Ishikawa (cell line): ENCODE data around the gene NEK11.

Experiments used
- CEBPB ChIP-seq: IDR thresholded peaks from 2 replicates; pipeline ENCODE4 v1.6.1; 2012
- CREB1 ChIP-seq: IDR thresholded peaks from 2 replicates; pipeline ENCODE4 v1.6.1; 2012; ENCODE audit warnings: low read depth
- EGR1 ChIP-seq: IDR thresholded peaks from 2 replicates; pipeline ENCODE4 v1.6.1; 2012
- EP300 ChIP-seq: IDR thresholded peaks from 2 replicates; pipeline ENCODE4 v1.6.1; 2012; ENCODE audit warnings: borderline replicate concordance
- FOXM1 ChIP-seq: IDR thresholded peaks from 2 replicates; pipeline ENCODE4 v1.6.1; 2012; ENCODE audit warnings: low read depth, borderline replicate concordance
- NFIC ChIP-seq: IDR thresholded peaks from 2 replicates; pipeline ENCODE4 v1.6.1; 2012
- RAD21 ChIP-seq: IDR thresholded peaks from 2 replicates; pipeline ENCODE4 v1.6.1; 2012; ENCODE audit warnings: low read depth
- TAF1 ChIP-seq: IDR thresholded peaks from 2 replicates; pipeline ENCODE4 v1.6.1; 2012; ENCODE audit warnings: low read depth, mild to moderate bottlenecking
- TCF12 ChIP-seq: IDR thresholded peaks from 2 replicates; pipeline ENCODE4 v1.6.1; 2012; ENCODE audit warnings: low read depth
- TEAD4 ChIP-seq: IDR thresholded peaks from 2 replicates; pipeline ENCODE4 v1.6.1; 2012
- YY1 ChIP-seq: IDR thresholded peaks from 2 replicates; pipeline ENCODE4 v1.6.1; 2012; ENCODE audit warnings: low read depth
- ZBTB7A ChIP-seq: IDR thresholded peaks from 2 replicates; pipeline ENCODE4 v1.6.1; 2012; ENCODE audit warnings: low read depth
- TF ChIP-seq, protein P1 (sequence below): IDR thresholded peaks from 2 replicates; pipeline ENCODE4 v1.6.1; 2012; ENCODE audit warnings: low read depth, mild to moderate bottlenecking
- TF ChIP-seq, protein P2 (sequence below): IDR thresholded peaks from 2 replicates; pipeline ENCODE4 v1.6.1; 2012
- TF ChIP-seq, protein P3 (sequence below): IDR thresholded peaks from 2 replicates; pipeline ENCODE4 v1.6.1; 2012

The NEK11 gene

DNA sequence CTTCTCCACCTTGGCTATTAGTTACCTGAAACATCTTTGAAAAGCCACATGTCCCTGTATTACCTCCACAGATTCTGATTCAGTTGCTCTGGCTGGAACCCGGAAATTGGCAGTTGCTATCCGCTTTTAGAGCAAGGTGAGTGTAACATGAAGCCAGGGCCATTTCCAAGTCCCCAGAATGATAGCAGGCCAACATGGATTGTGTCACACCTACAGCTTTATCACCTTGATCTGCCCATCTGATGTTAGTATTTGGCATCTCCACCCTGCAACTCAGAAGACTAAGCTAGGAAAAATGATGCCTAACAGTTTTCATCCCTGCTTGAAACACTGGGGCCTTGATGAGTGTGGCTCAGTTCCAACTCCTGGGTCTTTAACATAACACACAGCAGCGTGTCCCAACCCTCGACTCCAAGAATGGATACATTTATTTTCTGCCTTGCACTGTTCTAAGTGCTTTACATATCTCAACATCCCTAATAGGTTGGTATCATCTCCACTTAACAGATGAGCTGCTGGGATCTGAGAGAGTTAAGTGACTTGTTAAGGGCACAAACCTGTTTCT, 333.6 kb downstream of the NEK11 start:
- no peak for TF ChIP-seq NFIC
- TF ChIP-seq TEAD4 = no peak
- TF ChIP-seq, protein P1, sequence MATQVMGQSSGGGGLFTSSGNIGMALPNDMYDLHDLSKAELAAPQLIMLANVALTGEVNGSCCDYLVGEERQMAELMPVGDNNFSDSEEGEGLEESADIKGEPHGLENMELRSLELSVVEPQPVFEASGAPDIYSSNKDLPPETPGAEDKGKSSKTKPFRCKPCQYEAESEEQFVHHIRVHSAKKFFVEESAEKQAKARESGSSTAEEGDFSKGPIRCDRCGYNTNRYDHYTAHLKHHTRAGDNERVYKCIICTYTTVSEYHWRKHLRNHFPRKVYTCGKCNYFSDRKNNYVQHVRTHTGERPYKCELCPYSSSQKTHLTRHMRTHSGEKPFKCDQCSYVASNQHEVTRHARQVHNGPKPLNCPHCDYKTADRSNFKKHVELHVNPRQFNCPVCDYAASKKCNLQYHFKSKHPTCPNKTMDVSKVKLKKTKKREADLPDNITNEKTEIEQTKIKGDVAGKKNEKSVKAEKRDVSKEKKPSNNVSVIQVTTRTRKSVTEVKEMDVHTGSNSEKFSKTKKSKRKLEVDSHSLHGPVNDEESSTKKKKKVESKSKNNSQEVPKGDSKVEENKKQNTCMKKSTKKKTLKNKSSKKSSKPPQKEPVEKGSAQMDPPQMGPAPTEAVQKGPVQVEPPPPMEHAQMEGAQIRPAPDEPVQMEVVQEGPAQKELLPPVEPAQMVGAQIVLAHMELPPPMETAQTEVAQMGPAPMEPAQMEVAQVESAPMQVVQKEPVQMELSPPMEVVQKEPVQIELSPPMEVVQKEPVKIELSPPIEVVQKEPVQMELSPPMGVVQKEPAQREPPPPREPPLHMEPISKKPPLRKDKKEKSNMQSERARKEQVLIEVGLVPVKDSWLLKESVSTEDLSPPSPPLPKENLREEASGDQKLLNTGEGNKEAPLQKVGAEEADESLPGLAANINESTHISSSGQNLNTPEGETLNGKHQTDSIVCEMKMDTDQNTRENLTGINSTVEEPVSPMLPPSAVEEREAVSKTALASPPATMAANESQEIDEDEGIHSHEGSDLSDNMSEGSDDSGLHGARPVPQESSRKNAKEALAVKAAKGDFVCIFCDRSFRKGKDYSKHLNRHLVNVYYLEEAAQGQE = no peak
- no peak for TF ChIP-seq TCF12
- no peak for TF ChIP-seq CREB1
- TF ChIP-seq YY1 = no peak
- no peak for TF ChIP-seq EGR1
- TF ChIP-seq, protein P2, sequence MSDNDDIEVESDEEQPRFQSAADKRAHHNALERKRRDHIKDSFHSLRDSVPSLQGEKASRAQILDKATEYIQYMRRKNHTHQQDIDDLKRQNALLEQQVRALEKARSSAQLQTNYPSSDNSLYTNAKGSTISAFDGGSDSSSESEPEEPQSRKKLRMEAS = no peak
- TF ChIP-seq ZBTB7A = no peak
- TF ChIP-seq FOXM1 = no peak
- no peak for TF ChIP-seq RAD21
- TF ChIP-seq EP300 = no peak
- TF ChIP-seq, protein P3, sequence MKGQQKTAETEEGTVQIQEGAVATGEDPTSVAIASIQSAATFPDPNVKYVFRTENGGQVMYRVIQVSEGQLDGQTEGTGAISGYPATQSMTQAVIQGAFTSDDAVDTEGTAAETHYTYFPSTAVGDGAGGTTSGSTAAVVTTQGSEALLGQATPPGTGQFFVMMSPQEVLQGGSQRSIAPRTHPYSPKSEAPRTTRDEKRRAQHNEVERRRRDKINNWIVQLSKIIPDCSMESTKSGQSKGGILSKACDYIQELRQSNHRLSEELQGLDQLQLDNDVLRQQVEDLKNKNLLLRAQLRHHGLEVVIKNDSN = no peak
- TF ChIP-seq TAF1 = no peak
- no peak for TF ChIP-seq CEBPB

DNA sequence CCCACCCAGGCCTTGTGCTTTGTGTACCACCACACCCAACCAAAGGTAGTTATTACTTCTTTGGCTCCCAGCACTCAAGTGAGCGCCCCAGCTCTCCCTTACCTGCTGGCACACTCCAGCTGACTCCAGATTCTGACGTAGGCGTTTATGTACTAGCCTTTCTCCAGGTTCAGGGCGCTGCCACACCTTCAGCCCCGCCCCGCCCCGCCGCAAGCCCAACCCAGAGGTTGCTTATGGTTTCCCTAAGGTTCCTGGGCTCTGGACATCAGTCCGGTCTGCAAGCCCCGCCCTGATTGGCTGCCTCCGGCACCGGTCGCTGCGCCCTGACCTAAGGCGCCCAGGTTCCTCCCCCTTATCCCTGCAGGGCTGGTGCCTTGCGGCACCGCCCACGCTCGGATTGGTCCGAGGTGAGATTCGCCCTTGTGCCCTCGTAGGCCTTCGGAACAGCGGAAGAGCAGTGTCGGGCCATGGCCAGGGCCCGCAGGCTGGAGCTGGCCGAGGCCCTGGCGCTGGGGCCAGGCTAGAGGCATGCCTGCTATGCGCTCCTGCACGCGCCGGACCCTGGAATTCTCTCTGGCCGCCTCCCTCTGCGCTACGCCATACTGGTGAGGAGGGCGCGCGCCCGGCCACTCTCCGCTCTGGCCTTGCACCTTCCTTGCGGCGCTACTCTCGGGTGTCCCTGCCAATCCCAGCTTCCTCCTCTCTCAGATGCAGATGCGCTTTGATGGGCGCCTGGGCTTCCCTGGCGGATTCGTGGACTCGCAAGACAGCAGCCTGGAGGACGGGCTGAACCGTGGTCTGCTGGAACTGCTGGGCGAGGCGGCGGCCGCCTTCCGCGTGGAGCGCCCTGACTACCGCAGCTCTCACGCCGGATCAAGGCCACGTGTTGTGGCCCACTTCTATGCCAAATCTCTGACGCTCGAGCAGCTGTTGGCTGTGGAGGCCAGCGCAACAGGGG, 335.1 kb downstream of the NEK11 start:
- TF ChIP-seq, protein P2 = peak; percentile 30; the same call in 1 of the 2 replicates
- no peak for TF ChIP-seq CREB1

GRCh38 chr3:131363275-131363674, 336.6 kb downstream of the NEK11 start:
- no peak for TF ChIP-seq NFIC
- no peak for TF ChIP-seq ZBTB7A
- TF ChIP-seq TCF12 = no peak
- TF ChIP-seq EP300 = no peak
- TF ChIP-seq RAD21 = no peak
- no peak for TF ChIP-seq FOXM1
- TF ChIP-seq TEAD4 = no peak
- TF ChIP-seq, protein P1 = no peak
- TF ChIP-seq EGR1 = no peak
- TF ChIP-seq, protein P3 = no peak
- no peak for TF ChIP-seq YY1
- no peak for TF ChIP-seq TAF1
- TF ChIP-seq CEBPB = no peak
- no peak for TF ChIP-seq CREB1
- TF ChIP-seq, protein P2 = no peak

- no peak for TF ChIP-seq CREB1
- no peak for TF ChIP-seq EP300
- no peak for TF ChIP-seq CEBPB
- no peak for TF ChIP-seq YY1
- TF ChIP-seq TAF1 = no peak
- TF ChIP-seq EGR1 = no peak
- no peak for TF ChIP-seq NFIC
- TF ChIP-seq, protein P1 = no peak
- no peak for TF ChIP-seq RAD21
- TF ChIP-seq, protein P2 = no peak
- no peak for TF ChIP-seq FOXM1
- no peak for TF ChIP-seq TCF12
Observed at GRCh38 chr3:131370935-131371687, 344.4 kb downstream of the NEK11 start.
